ENCODE data around the gene NEUROG2.

NEUROG2 gene

DNA sequence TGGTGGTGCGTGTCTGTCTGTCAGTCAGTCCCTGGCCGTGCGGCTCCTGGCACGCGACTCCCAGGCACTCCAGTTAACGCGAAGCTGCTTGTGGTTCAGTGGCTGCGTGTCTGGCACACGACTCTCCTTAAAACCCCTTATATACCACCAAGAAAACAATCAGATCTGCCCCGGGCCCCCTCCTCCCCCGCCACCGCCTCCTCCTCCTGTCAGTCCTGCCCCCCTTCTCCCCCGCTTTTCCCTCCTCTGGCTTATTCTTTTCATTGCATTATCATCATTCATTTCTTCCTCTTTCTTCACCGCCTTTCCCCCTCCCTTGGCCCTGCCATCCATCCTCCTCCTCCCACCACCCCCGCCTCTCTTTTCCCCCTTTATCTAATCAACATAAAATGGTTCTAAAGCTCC is at the start of gene NEUROG2:
NEUROG2 (minus strand) TSS at position 115 of the 405 bp plus-strand sequence. CDS start 705 bp downstream, outside the sequence.
- peak within 1 kb of the TSS; percentile 33 for H3K4me3 ChIP-seq (ENCODE audit: low read depth, low read length)
- TF ChIP-seq CTCF (IDR thresholded peaks at IDR 0.05; ENCODE audit: low read depth, low read length), result no peak
- no peak for DNase-seq (ENCODE audit: low read depth, low spot score)
- in situ Hi-C loops (cut with HindIII; ENCODE audit: low sequenced_read_pairs), result no loop called here

- in situ Hi-C loops (cut with HindIII; ENCODE audit: low sequenced_read_pairs), result no loop called here
- no peak overlapping the region for H3K4me3 ChIP-seq (ENCODE audit: low read depth, low read length)
- no peak for DNase-seq (ENCODE audit: low read depth, low spot score)
- no peak for TF ChIP-seq CTCF (IDR thresholded peaks at IDR 0.05; ENCODE audit: low read depth, low read length)
Measured at GRCh38 chr4:112564706-112565270, 48.8 kb upstream of the NEUROG2 start.

- no peak for DNase-seq (ENCODE audit: low read depth, low spot score)
- H3K4me3 ChIP-seq (ENCODE audit: low read depth, low read length), result no peak overlapping the region
- TF ChIP-seq CTCF (IDR thresholded peaks at IDR 0.05; ENCODE audit: low read depth, low read length), result no peak
- in situ Hi-C loops (cut with HindIII; ENCODE audit: low sequenced_read_pairs), result no loop called here
Measured at GRCh38 chr4:112563431-112564200, 47.6 kb upstream of the NEUROG2 start.

DNA sequence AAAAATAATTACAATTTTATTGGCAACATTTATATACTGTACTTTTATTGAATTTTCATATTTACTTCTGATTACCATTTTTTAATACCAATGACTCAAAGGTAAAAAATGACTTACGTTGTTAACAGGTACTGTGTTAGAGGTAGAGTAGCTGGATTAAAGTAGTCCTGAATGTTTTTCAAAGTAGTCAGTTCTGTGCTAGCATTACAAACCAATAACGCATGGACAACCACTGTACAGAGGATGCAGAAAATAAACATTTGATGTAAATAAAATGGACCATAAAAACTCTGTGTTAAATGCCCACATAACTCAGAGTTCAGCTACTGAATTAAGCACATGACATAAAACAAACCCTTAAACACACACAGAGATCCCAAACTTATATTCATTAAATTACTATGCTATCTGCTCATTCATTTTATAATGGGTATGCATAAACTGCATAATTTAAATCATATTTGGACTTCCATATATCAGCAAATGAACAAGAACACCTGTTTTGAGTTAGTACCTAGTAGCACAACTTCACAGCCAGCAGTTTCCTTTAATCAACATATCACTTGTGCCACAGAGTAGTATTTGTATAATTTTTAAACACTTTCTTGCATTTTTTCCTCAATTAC is 46.4 kb upstream of the NEUROG2 start:
- in situ Hi-C loops (cut with HindIII; ENCODE audit: low sequenced_read_pairs), result no loop called here
- DNase-seq (ENCODE audit: low read depth, low spot score), result no peak
- no peak for TF ChIP-seq CTCF (IDR thresholded peaks at IDR 0.05; ENCODE audit: low read depth, low read length)
- H3K4me3 ChIP-seq (ENCODE audit: low read depth, low read length), result no peak overlapping the region

GRCh38 chr4:112560084-112560483 is 44.1 kb upstream of the NEUROG2 start:
- TF ChIP-seq CTCF (IDR thresholded peaks at IDR 0.05; ENCODE audit: low read depth, low read length), result no peak
- H3K4me3 ChIP-seq (ENCODE audit: low read depth, low read length), result no peak overlapping the region
- DNase-seq (ENCODE audit: low read depth, low spot score), result no peak
- in situ Hi-C loops (cut with HindIII; ENCODE audit: low sequenced_read_pairs), result no loop called here

DNA sequence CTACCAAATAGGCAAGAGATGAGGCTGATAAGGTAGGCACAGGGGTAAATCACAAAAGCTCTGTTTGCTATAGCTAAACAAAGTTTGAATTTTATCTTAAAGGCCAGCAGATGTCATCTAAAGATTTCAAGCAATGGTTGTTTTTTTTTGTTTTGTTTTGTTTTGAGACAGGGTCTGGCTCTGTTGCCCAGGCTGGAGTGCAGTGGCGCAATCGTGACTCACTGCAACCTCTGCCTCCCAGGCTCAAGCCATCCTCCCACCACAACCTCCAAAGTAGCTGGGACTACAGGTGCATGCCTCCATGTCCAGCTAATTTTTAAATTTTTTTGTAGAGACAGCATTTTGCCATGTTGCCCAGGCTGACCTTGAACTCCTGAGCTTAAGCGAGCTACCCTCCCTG is 43.1 kb upstream of the NEUROG2 start:
- in situ Hi-C loops (cut with HindIII; ENCODE audit: low sequenced_read_pairs), result no loop called here
- no peak overlapping the region for H3K4me3 ChIP-seq (ENCODE audit: low read depth, low read length)
- no peak for DNase-seq (ENCODE audit: low read depth, low spot score)
- no peak for TF ChIP-seq CTCF (IDR thresholded peaks at IDR 0.05; ENCODE audit: low read depth, low read length)

Measured in astrocyte of the spinal cord (primary cell).